Thoracic aorta (tissue), 2 donors: Measurements from ENCODE around the gene NRXN3. TPM values are rescaled to one million over a fixed set of nuclear protein-coding genes. Genes with fewer than 3 reads are reported as not detected.

Experiments used
- ATAC-seq: fragments of 150-250 bp; one replicate; pipeline ENCODE4 v1.8.0; 2017; ENCODE audit warnings: low read depth; ENCODE audit not compliant: insufficient number of reproducible peaks, low FRiP score
- DNase-seq: peaks from one replicate; pipeline ENCODE4 v3.0.0-alpha.2; 2020; ENCODE audit warnings: low spot score
- H3K27ac ChIP-seq, 2 donors: fragments of 200-600 bp; sonication (generic); 1 replicate in 1 of 2; 2 replicates in 1 of 2; pipeline ENCODE4 v1.5.1; 2016; ENCODE audit warnings: mild to moderate bottlenecking in 2 of 2, moderate library complexity in 2 of 2
- H3K27me3 ChIP-seq: fragments of 200-600 bp; sonication (generic); replicated peaks from 2 replicates; pipeline ENCODE4 v1.6.0; 2016; ENCODE audit warnings: mild to moderate bottlenecking; ENCODE audit not compliant: insufficient read depth
- H3K36me3 ChIP-seq: fragments of 200-600 bp; sonication (generic); one replicate; pipeline ENCODE4 v1.5.1; 2016
- H3K4me1 ChIP-seq, 2 donors: fragments of 200-600 bp; sonication (generic); 1 replicate in 1 of 2; 2 replicates in 1 of 2; pipeline versions ENCODE4 v1.5.1 to v1.6.0; 2016; ENCODE audit warnings: low read depth in 2 of 2, mild to moderate bottlenecking in 1 of 2; ENCODE audit not compliant: control insufficient read depth in 1 of 2
- H3K4me3 ChIP-seq: fragments of 200-600 bp; sonication (generic); 2 replicates; pipeline ENCODE4 v1.5.1; 2016; ENCODE audit warnings: mild to moderate bottlenecking
- H3K9me3 ChIP-seq: fragments of 200-600 bp; sonication (generic); 2 replicates; pipeline ENCODE4 v1.5.1; 2016
- total RNA-seq, 2 donors: library from RNA; depleted of rRNA; stranded (reverse); fragments of >200 nt; gene quantifications; one replicate each; pipeline versions ENCODE4 v1.1.0 to v1.2.3, GENCODE V29; 2016
- TF ChIP-seq, protein P1 (sequence below): fragments of 200-600 bp; sonication (generic); IDR thresholded peaks from one replicate; pipeline ENCODE4 v1.5.1; 2019; ENCODE audit warnings: antibody characterized with exemption

Gene NRXN3
- total RNA-seq, 2 donors from 2014 or later: 5.6 to 33.3 TPM

DNA sequence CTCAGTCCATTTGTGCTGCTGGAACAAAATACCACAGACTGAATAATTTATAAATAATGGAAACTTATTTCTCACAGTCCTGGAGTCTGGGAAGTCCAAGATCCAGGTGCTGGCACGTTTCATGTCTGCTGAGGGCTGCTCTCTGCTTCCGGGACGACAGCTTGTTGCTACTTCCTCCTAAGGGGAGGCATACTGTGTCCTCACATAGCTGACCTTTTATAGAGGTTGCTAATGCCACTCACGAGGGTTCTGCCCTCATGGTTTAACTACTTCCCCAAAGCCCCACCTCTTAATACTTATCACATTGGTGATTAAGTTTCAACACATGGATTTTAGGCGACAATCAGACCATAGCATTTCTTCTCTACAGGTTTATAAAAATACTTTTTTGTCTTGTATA, 411.1 kb downstream of the NRXN3 start:
- no peak for ATAC-seq
- no peak for DNase-seq
- Histone ChIP-seq H3K36me3 (no peaks in the 10 kb centered on the region), H3K27me3 (no peaks in the 10 kb centered on the region), H3K4me3 (no peak overlapping the region), H3K4me1 (peaks cover 0 to 11% of the 10 kb centered on the region in 2 donors), H3K9me3 (no peaks in the 10 kb centered on the region), H3K27ac (no peak overlapping the region)
- TF ChIP-seq, protein P1, sequence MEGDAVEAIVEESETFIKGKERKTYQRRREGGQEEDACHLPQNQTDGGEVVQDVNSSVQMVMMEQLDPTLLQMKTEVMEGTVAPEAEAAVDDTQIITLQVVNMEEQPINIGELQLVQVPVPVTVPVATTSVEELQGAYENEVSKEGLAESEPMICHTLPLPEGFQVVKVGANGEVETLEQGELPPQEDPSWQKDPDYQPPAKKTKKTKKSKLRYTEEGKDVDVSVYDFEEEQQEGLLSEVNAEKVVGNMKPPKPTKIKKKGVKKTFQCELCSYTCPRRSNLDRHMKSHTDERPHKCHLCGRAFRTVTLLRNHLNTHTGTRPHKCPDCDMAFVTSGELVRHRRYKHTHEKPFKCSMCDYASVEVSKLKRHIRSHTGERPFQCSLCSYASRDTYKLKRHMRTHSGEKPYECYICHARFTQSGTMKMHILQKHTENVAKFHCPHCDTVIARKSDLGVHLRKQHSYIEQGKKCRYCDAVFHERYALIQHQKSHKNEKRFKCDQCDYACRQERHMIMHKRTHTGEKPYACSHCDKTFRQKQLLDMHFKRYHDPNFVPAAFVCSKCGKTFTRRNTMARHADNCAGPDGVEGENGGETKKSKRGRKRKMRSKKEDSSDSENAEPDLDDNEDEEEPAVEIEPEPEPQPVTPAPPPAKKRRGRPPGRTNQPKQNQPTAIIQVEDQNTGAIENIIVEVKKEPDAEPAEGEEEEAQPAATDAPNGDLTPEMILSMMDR: no peak

DNA sequence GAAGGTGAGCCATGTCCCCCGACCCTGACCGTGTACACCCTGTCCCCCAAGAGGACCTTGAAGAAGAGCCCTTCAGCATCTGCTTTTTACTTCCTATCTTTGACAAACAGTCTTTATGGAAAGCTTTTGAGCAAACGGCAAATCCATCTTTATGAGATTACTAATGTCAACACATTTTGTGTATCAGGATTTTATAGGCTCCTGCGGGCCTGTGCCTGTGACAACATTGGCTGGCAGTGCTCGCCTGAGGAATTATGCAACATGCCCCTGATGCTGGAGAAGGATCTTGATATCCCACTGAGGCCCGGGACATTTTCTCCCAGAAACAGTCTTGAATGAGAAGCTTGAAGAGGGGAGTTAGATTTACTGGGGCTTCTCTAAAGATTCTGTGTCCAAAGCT, 416.5 kb downstream of the NRXN3 start:
- TF ChIP-seq, protein P1: no peak
- ATAC-seq: no peak
- Histone ChIP-seq H3K36me3 (no peaks in the 10 kb centered on the region), H3K27me3 (no peaks in the 10 kb centered on the region), H3K27ac (no peak overlapping the region), H3K4me3 (no peak overlapping the region), H3K9me3 (no peaks in the 10 kb centered on the region), H3K4me1 (peaks cover 0 to 11% of the 10 kb centered on the region in 2 donors)
- no peak for DNase-seq

DNA sequence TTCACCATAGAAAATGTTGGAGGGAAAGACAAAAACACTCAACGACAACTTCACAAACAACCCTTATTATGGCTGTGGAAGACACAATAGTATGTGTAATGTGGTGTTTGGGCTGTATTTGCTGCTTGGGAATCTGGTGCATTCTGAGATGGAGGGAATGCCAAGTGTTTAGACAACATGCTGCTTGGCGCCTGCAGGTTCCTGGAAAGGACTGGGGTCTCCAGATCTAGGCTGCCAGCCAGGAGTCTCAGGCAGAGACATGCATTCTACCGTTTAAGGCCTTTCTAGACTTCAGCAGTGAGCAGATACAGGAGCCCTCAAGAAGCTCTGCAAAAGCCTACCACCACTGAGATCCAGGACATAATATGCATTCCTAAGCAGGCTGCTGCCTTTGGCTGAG, 418.7 kb downstream of the NRXN3 start:
- TF ChIP-seq, protein P1: no peak
- ATAC-seq (no peak), DNase-seq (no peak)
- Histone ChIP-seq H3K36me3 (no peaks in the 10 kb centered on the region), H3K4me1 (peaks cover 0 to 5% of the 10 kb centered on the region in 2 donors), H3K9me3 (no peaks in the 10 kb centered on the region), H3K27me3 (no peaks in the 10 kb centered on the region), H3K27ac (no peak overlapping the region), H3K4me3 (no peak overlapping the region)

DNA sequence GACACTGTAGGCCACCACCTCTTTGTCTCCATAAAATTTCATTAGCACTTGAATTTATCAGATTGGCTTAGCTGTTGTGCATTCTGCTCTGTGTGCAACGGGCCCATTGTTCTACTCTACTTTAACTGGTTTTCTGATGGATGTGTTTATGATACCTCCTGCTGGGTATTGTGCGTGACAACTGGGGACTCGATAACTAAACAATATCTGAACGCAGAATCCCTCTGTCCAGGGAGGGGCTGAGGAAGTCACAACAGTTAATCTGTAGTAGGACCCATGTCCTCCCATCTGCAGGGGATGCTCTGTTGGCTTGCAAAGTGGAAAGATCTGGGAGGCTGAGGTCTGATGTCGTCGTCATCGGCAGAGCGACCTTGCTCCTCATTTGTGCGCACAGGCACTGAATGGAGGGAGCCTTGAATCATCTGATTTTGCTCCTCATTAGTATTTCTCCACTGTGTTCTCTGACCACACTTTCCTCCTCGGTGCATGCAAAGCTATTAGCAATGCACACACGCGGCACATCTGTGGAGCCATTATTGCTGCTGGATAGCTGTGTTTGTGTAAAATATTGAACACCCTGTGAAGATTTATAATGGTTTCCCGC, 422.5 kb downstream of the NRXN3 start:
- no peak overlapping the region for H3K27ac ChIP-seq
- ATAC-seq: no peak
- H3K4me3 ChIP-seq: no peak overlapping the region
- no peaks in the 10 kb centered on the region for H3K36me3 ChIP-seq
- H3K27me3 ChIP-seq: no peaks in the 10 kb centered on the region
- DNase-seq: no peak
- no peaks in the 10 kb centered on the region for H3K4me1 ChIP-seq
- TF ChIP-seq, protein P1: no peak
- H3K9me3 ChIP-seq: no peaks in the 10 kb centered on the region

DNA sequence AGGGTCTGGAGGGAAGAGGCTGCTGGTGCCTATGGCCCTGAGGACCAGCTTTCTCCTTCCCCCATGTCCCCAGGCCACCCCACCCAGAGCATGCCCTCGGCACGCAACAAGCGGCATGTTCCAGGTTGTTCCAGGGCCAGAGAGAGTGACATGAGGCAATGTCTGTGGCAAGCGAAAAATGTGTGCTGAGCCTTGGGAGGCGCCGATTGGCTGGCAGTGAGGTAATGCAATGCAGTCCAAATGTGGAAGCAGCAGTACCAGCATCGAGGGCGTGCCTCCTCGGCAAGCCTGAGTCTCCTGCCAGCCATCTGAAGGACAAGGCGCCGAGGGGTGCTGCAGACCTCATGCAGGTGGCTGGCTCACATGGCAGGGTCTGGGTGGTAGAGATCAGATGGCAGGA, 423.8 kb downstream of the NRXN3 start:
- Histone ChIP-seq H3K36me3 (no peaks in the 10 kb centered on the region), H3K27ac (no peak overlapping the region), H3K4me3 (no peak overlapping the region), H3K4me1 (no peaks in the 10 kb centered on the region), H3K9me3 (no peaks in the 10 kb centered on the region), H3K27me3 (no peaks in the 10 kb centered on the region)
- ATAC-seq (no peak), DNase-seq (no peak)
- TF ChIP-seq, protein P1: no peak
